ENCODE measurements around the gene CCDC149. TPM values are rescaled to one million over a fixed set of nuclear protein-coding genes. Genes with fewer than 3 reads are reported as not detected.

The CCDC149 gene
- total RNA-seq, 1 experiment from 2014 or later, result 5.3 TPM

DNA sequence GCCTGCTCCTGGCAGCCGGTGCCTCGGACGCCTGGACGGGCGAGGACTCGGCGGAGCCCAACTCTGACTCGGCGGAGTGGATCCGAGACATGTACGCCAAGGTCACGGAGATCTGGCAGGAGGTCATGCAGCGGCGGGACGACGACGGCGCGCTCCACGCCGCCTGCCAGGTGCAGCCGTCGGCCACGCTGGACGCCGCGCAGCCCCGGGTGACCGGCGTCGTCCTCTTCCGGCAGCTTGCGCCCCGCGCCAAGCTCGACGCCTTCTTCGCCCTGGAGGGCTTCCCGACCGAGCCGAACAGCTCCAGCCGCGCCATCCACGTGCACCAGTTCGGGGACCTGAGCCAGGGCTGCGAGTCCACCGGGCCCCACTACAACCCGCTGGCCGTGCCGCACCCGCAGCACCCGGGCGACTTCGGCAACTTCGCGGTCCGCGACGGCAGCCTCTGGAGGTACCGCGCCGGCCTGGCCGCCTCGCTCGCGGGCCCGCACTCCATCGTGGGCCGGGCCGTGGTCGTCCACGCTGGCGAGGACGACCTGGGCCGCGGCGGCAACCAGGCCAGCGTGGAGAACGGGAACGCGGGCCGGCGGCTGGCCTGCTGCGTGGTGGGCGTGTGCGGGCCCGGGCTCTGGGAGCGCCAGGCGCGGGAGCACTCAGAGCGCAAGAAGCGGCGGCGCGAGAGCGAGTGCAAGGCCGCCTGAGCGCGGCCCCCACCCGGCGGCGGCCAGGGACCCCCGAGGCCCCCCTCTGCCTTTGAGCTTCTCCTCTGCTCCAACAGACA, 113.1 kb downstream of the CCDC149 start:
- intact Hi-C loops (cut with micrococcal nuclease), result loop anchor here (10.0 kb wide), 1 partner anchor 315 kb away; no protein-coding TSS in a partner anchor
- no peak overlapping the region for H3K27ac ChIP-seq (ENCODE audit: low read depth, low read length)
- ATAC-seq, result no peak
- no peaks in the 10 kb centered on the region for H3K79me2 ChIP-seq (ENCODE audit: insufficient read depth, low read length)
- no peaks in the 10 kb centered on the region for H4K20me1 ChIP-seq (ENCODE audit: insufficient read depth)
- CTCF ChIA-PET, result no interaction called here
- no peaks in the 10 kb centered on the region for H3K9me3 ChIP-seq (ENCODE audit: control insufficient read depth in 1 of 2, insufficient read depth in 1 of 2, low read depth in 1 of 2, low read length in 2 of 2)
- H2AFZ ChIP-seq (ENCODE audit: low read depth, low read length, poor library complexity, severe bottlenecking), result no peak overlapping the region
- H3K9ac ChIP-seq (ENCODE audit: low read length), result no peak overlapping the region
- H3K27me3 ChIP-seq (ENCODE audit: insufficient read depth, low read length), result peaks cover 26% of the 10 kb centered on the region; the same call in 1 of the 2 replicates
- no peaks in the 10 kb centered on the region for H3K4me1 ChIP-seq (ENCODE audit: control insufficient read depth in 1 of 2, insufficient read depth in 2 of 2, low read length in 2 of 2)
- no TSS peak for BruUV-seq (replicated peaks)
- no peaks in the 10 kb centered on the region for H3K36me3 ChIP-seq (ENCODE audit: control insufficient read depth in 1 of 2, insufficient read depth in 2 of 2, low read length in 2 of 2)
- DNase-seq (ENCODE audit: low read depth, low spot score), result no peak
- no peak overlapping the region for H3K4me2 ChIP-seq (ENCODE audit: low read length)
- H3K4me3 ChIP-seq (replicated peaks in 1 of 2; ENCODE audit: low read depth in 1 of 2, low read length in 2 of 2), result no peak overlapping the region
- RAD21 ChIA-PET (ENCODE audit: low non-redundant PET in 1 of 2, low total read pairs in 2 of 2, uncharacterized antibody in 2 of 2, unreplicated experiment in 2 of 2), result no interaction called here
- POLR2A ChIA-PET, result no interaction called here
- no peaks in the 10 kb centered on the region for H3K9me2 ChIP-seq (ENCODE audit: insufficient read depth)
- no peak for TF ChIP-seq TCF7L2 (IDR thresholded peaks at IDR 0.05; ENCODE audit: borderline replicate concordance, extremely low read depth, insufficient read depth, insufficient read length)
- TF ChIP-seq, protein P1, sequence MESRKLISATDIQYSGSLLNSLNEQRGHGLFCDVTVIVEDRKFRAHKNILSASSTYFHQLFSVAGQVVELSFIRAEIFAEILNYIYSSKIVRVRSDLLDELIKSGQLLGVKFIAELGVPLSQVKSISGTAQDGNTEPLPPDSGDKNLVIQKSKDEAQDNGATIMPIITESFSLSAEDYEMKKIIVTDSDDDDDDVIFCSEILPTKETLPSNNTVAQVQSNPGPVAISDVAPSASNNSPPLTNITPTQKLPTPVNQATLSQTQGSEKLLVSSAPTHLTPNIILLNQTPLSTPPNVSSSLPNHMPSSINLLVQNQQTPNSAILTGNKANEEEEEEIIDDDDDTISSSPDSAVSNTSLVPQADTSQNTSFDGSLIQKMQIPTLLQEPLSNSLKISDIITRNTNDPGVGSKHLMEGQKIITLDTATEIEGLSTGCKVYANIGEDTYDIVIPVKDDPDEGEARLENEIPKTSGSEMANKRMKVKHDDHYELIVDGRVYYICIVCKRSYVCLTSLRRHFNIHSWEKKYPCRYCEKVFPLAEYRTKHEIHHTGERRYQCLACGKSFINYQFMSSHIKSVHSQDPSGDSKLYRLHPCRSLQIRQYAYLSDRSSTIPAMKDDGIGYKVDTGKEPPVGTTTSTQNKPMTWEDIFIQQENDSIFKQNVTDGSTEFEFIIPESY (IDR thresholded peaks at IDR 0.05; ENCODE audit: extremely low read depth, insufficient replicate concordance, low read length), result no peak
- TF ChIP-seq, protein P2, sequence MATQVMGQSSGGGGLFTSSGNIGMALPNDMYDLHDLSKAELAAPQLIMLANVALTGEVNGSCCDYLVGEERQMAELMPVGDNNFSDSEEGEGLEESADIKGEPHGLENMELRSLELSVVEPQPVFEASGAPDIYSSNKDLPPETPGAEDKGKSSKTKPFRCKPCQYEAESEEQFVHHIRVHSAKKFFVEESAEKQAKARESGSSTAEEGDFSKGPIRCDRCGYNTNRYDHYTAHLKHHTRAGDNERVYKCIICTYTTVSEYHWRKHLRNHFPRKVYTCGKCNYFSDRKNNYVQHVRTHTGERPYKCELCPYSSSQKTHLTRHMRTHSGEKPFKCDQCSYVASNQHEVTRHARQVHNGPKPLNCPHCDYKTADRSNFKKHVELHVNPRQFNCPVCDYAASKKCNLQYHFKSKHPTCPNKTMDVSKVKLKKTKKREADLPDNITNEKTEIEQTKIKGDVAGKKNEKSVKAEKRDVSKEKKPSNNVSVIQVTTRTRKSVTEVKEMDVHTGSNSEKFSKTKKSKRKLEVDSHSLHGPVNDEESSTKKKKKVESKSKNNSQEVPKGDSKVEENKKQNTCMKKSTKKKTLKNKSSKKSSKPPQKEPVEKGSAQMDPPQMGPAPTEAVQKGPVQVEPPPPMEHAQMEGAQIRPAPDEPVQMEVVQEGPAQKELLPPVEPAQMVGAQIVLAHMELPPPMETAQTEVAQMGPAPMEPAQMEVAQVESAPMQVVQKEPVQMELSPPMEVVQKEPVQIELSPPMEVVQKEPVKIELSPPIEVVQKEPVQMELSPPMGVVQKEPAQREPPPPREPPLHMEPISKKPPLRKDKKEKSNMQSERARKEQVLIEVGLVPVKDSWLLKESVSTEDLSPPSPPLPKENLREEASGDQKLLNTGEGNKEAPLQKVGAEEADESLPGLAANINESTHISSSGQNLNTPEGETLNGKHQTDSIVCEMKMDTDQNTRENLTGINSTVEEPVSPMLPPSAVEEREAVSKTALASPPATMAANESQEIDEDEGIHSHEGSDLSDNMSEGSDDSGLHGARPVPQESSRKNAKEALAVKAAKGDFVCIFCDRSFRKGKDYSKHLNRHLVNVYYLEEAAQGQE (IDR thresholded peaks at IDR 0.05; ENCODE audit: low read depth), result no peak
